HepG2 (cell line): ENCODE results near the gene SV2B. TPM values are rescaled to one million over a fixed set of nuclear protein-coding genes. Genes with fewer than 3 reads are reported as not detected.

Experiments
- ATAC-seq: fragments of 200-7000 bp; cut with Tn5 transposase; 3 replicates; pipeline ENCODE4 v1.9.1; 2020; ENCODE audit warnings: mild to moderate bottlenecking, moderate library complexity
- BruUV-seq: library from RNA; stranded (reverse); fragments of 400-500 nt; replicated peaks from 2 replicates; lab custom pipeline; 2021; lab: Mats Ljungman, UMichigan
- CTCF ChIA-PET: fragments of 300-600 bp; formaldehyde crosslinking; extraction: SDS; loops from one replicate; lab custom pipeline; 2021; ENCODE audit warnings: low total read pairs, inconsistent platforms, low intra/inter-chr PET ratio; lab: Yijun Ruan, JAX
- POLR2A ChIA-PET: fragments of 350-600 bp; sonication (Branson Sonifier 250); formaldehyde crosslinking; loops from one replicate; lab custom pipeline; 2020; ENCODE audit warnings: antibody characterized with exemption, inconsistent platforms; lab: Yijun Ruan, JAX
- DNase-seq: peaks from one replicate; pipeline ENCODE4 v3.0.0-alpha.2; 2015; ENCODE audit warnings: low spot score
- FAIRE-seq: peaks from 3 replicates; lab custom pipeline; 2011; peaks lifted over from hg19 to GRCh38; lab: Jason Lieb, UNC
- H2AFZ ChIP-seq: one replicate; pipeline ENCODE4 v1.6.1; 2011; ENCODE audit warnings: low read length, inconsistent platforms
- H3K27ac ChIP-seq: fragments of 300-600 bp; 3 replicates; pipeline ENCODE4 v1.8.0; 2011; ENCODE audit warnings: mixed run types, mild to moderate bottlenecking, mixed read lengths, low read length, inconsistent platforms; ENCODE audit not compliant: insufficient read depth; ENCODE audit errors: extremely low read length
- H3K27me3 ChIP-seq, 2 experiments: fragments of 200-600 bp in 1 of 2; 2 replicates in 1 of 2; 3 replicates in 1 of 2; pipeline versions ENCODE4 v1.6.0 to v1.8.0; 2011; ENCODE audit warnings: low read length in 2 of 2, mild to moderate bottlenecking in 2 of 2, moderate library complexity in 2 of 2, inconsistent platforms in 1 of 2; ENCODE audit not compliant: insufficient read depth in 2 of 2, control insufficient read depth in 1 of 2
- H3K36me3 ChIP-seq, 2 experiments: fragments of 200-600 bp in 1 of 2; replicated peaks in 1 of 2; 2 replicates in 1 of 2; 3 replicates in 1 of 2; pipeline versions ENCODE4 v1.5.1 to v1.8.0; 2011; ENCODE audit warnings: low read length in 2 of 2, inconsistent platforms in 1 of 2; ENCODE audit not compliant: insufficient read depth in 2 of 2, control insufficient read depth in 1 of 2
- H3K4me1 ChIP-seq: 2 replicates; pipeline ENCODE4 v1.5.1; 2012; ENCODE audit warnings: low read length, inconsistent platforms; ENCODE audit not compliant: insufficient read depth
- H3K4me2 ChIP-seq: 2 replicates; pipeline ENCODE4 v1.6.0; 2011; ENCODE audit warnings: low read depth, low read length, inconsistent platforms
- H3K4me3 ChIP-seq, 3 experiments: fragments of 200-600 bp in 1 of 3; sonication (generic), shearing (Covaris generic) in 1 of 3; replicated peaks in 1 of 3; 2 replicates each; pipeline ENCODE4 v1.5.1; 2011 to 2016; ENCODE audit warnings: low read length in 3 of 3, inconsistent platforms in 2 of 3, low read depth in 2 of 3, mild to moderate bottlenecking in 2 of 3, control low read depth in 1 of 3, mixed read lengths in 1 of 3; ENCODE audit not compliant: insufficient read depth in 1 of 3
- H3K79me2 ChIP-seq: one replicate; pipeline ENCODE4 v1.6.1; 2011; ENCODE audit warnings: low read length, inconsistent platforms; ENCODE audit not compliant: insufficient read depth
- H3K9ac ChIP-seq: 2 replicates; pipeline ENCODE4 v1.6.0; 2011; ENCODE audit warnings: mild to moderate bottlenecking, low read depth, low read length, inconsistent platforms; ENCODE audit not compliant: insufficient read depth
- H3K9me3 ChIP-seq: 2 replicates; pipeline ENCODE4 v1.5.1; 2012; ENCODE audit warnings: mild to moderate bottlenecking, low read length
- H4K20me1 ChIP-seq: 2 replicates; pipeline ENCODE4 v1.6.0; 2011; ENCODE audit warnings: inconsistent platforms, mild to moderate bottlenecking, low read length, moderate library complexity; ENCODE audit not compliant: insufficient read depth
- ARNT2 ChIP-seq: sonication (generic); formaldehyde crosslinking; IDR thresholded peaks from 2 replicates; pipeline ENCODE4 v1.8.0; 2022; ENCODE audit warnings: mild to moderate bottlenecking, low read depth, missing genetic modification reagents, moderate library complexity
- DNMT3B ChIP-seq: conservative IDR thresholded peaks from 2 replicates; pipeline ENCODE4 v1.6.1; 2016; ENCODE audit warnings: missing biosample characterization, control low read depth
- HNF4A ChIP-seq: sonication (generic); formaldehyde crosslinking; IDR thresholded peaks from 2 replicates; pipeline ENCODE4 v1.4.0; 2020; ENCODE audit warnings: missing genetic modification reagents
- KLF6 ChIP-seq: IDR thresholded peaks from 2 replicates; pipeline ENCODE4 v1.8.0; 2016; ENCODE audit warnings: missing biosample characterization, missing genetic modification reagents
- MATR3 ChIP-seq: sonication (generic); formaldehyde crosslinking; IDR thresholded peaks from 2 replicates; pipeline ENCODE4 v1.4.0; 2020; ENCODE audit warnings: missing genetic modification reagents
- MTA1 ChIP-seq: sonication (generic); formaldehyde crosslinking; IDR thresholded peaks from 2 replicates; pipeline ENCODE4 v1.4.0; 2020; ENCODE audit warnings: missing genetic modification reagents, mild to moderate bottlenecking, borderline replicate concordance
- NFATC3 ChIP-seq: sonication (generic); formaldehyde crosslinking; IDR thresholded peaks from 2 replicates; pipeline ENCODE4 v1.5.1; 2020; ENCODE audit warnings: mild to moderate bottlenecking, missing genetic modification reagents
- SRF ChIP-seq: IDR thresholded peaks from 2 replicates; pipeline ENCODE4 v1.6.1; 2011; ENCODE audit warnings: mild to moderate bottlenecking, low read depth, low read length, moderate library complexity
- TP53 ChIP-seq: sonication (generic); formaldehyde crosslinking; conservative IDR thresholded peaks from 2 replicates; pipeline ENCODE4 v1.4.0; 2020; ENCODE audit warnings: missing genetic modification reagents
- ZNF772 ChIP-seq: sonication (generic); formaldehyde crosslinking; IDR thresholded peaks from 2 replicates; pipeline ENCODE4 v1.5.0; 2020; ENCODE audit warnings: mild to moderate bottlenecking, missing genetic modification reagents
- WGBS: methylation state at CpG from one replicate; pipeline ENCODE4 v1.1.6; 2017; ENCODE audit warnings: low lambda C conversion rate; 5-methylcytosine and 5-hydroxymethylcytosine counted together
- in situ Hi-C: cut with HindIII; loops from 2 replicates; pipeline ENCODE4 v1.10.0; 2017; ENCODE audit warnings: low pct_unique_long_range_greater_than_20kb; ENCODE audit not compliant: extremely low pct_ligation_motif_present
- intact Hi-C: fragments of 100-400 bp; cut with micrococcal nuclease; formaldehyde crosslinking; loops from one replicate; pipeline ENCODE4 v1.10.0; 2022; ENCODE audit not compliant: unreplicated experiment
- polyA plus RNA-seq, 8 experiments: library from polyadenylated mRNA; depleted of rRNA in 3 of 8; stranded (reverse) in 7 of 8; unstranded in 1 of 8; fragments of >200 nt; fragmentation: Illumina TruSeq in 4 of 8; extraction: Trizol in 4 of 8; gene quantifications; 2 replicates each; pipeline versions ENCODE4 v1.2.1 to v1.2.3, GENCODE V29; 2011 to 2016; ENCODE audit warnings: low read depth in 4 of 8, missing spikeins in 1 of 8, mixed read lengths in 1 of 8; ENCODE audit not compliant: insufficient read depth in 1 of 8
- total RNA-seq, 5 experiments: library from RNA; depleted of rRNA; stranded (reverse); fragments of >200 nt; fragmentation: Illumina TruSeq; extraction: Trizol; gene quantifications; 2 replicates each; pipeline ENCODE4 v1.2.3, GENCODE V29; 2016; ENCODE audit warnings: low read depth in 1 of 5
- TF ChIP-seq, protein P1 (sequence below): sonication (generic); formaldehyde crosslinking; IDR thresholded peaks from 2 replicates; pipeline ENCODE4 v1.5.0; 2020; ENCODE audit warnings: mild to moderate bottlenecking, missing genetic modification reagents
- TF ChIP-seq, protein P2 (sequence below): IDR thresholded peaks from 2 replicates; pipeline ENCODE4 v1.6.1; 2016
- TF ChIP-seq, protein P3 (sequence below): sonication (generic); formaldehyde crosslinking; conservative IDR thresholded peaks from 2 replicates; pipeline ENCODE4 v1.4.0; 2020; ENCODE audit warnings: mild to moderate bottlenecking, missing genetic modification reagents, moderate library complexity

Gene SV2B
- total and polyA plus RNA-seq, 2 of the 13 experiments (the other 11 are each of a cell fraction or from before 2014, with no cell fraction given): not detected

DNA sequence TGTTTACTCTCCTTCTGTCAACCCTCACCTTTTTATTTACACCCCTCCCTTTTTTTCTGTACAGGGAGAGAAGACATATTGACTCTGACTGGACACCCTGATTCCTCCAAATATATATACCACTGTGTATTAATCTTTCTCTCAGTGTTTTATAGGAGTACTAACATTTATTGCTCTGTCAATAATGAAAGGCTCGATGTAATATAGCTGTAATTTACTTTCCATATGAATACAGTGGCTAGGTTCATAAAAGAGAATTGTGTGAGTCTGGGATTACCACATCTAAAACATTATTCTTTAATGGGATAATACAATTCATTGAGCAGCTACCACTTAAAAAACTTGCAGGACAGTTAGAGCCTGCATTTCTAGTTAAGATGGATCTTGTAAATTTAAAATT, 194.3 kb downstream of the SV2B start:
- Histone ChIP-seq H3K9me3 (no peaks in the 10 kb centered on the region), H3K4me1 (no peaks in the 10 kb centered on the region), H3K4me3 (no peak overlapping the region), H3K27me3 (peaks cover 0 to 12% of the 10 kb centered on the region in 2 experiments; a peak in 4 of 5 replicates), H3K36me3 (no peaks in the 10 kb centered on the region), H2AFZ (no peak overlapping the region), H4K20me1 (no peaks in the 10 kb centered on the region), H3K27ac (no peak overlapping the region), H3K4me2 (no peak overlapping the region), H3K79me2 (no peaks in the 10 kb centered on the region), H3K9ac (no peak overlapping the region)
- no TSS peak for BruUV-seq
- intact Hi-C loops (no loop called here), in situ Hi-C loops (no loop called here)
- ChIA-PET POLR2A (no interaction called here), CTCF (no interaction called here)
- TF ChIP-seq ARNT2 (CRISPR knock-in tag) (no peak), SRF (no peak), MTA1 (no peak), TP53 (CRISPR knock-in tag) (no peak)
- TF ChIP-seq, protein P1, sequence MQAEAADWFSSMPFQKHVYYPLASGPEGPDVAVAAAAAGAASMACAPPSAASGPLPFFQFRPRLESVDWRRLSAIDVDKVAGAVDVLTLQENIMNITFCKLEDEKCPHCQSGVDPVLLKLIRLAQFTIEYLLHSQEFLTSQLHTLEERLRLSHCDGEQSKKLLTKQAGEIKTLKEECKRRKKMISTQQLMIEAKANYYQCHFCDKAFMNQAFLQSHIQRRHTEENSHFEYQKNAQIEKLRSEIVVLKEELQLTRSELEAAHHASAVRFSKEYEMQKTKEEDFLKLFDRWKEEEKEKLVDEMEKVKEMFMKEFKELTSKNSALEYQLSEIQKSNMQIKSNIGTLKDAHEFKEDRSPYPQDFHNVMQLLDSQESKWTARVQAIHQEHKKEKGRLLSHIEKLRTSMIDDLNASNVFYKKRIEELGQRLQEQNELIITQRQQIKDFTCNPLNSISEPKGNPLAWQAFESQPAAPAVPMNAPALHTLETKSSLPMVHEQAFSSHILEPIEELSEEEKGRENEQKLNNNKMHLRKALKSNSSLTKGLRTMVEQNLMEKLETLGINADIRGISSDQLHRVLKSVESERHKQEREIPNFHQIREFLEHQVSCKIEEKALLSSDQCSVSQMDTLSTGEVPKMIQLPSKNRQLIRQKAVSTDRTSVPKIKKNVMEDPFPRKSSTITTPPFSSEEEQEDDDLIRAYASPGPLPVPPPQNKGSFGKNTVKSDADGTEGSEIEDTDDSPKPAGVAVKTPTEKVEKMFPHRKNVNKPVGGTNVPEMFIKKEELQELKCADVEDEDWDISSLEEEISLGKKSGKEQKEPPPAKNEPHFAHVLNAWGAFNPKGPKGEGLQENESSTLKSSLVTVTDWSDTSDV (CRISPR knock-in tag): no peak
- ATAC-seq (no peak), FAIRE-seq (no peak), DNase-seq (no peak)
- 0% methylated on average over 1 of the region's 1 CpG for WGBS

DNA sequence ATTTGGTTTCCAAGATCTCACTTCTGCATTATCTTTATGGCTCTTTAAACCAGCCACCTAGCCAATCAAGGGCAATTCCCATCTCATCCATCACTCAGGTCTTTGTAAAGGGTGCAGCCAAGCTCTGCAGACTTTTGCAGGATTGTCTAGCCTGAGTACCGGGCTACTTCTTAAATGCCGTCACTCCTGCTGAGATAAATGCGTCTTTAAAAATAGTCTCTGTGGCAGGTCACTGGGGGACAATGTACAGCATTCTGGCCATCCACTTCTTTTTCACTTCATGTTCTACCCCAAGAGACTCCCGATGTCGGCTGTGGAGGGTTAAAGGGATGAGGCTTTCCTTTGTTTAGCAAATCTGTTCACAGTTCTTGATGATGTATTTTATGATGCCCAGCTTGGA, 194.7 kb downstream of the SV2B start:
- in situ Hi-C loops (no loop called here), intact Hi-C loops (no loop called here)
- Histone ChIP-seq H4K20me1 (no peaks in the 10 kb centered on the region), H3K9me3 (no peaks in the 10 kb centered on the region), H3K4me3 (no peak overlapping the region), H3K27ac (no peak overlapping the region), H3K79me2 (no peaks in the 10 kb centered on the region), H2AFZ (no peak overlapping the region), H3K27me3 (peaks cover 0 to 12% of the 10 kb centered on the region in 2 experiments; a peak in 4 of 5 replicates), H3K4me1 (no peaks in the 10 kb centered on the region), H3K4me2 (no peak overlapping the region), H3K36me3 (no peaks in the 10 kb centered on the region), H3K9ac (no peak overlapping the region)
- no TSS peak for BruUV-seq
- WGBS: 19% methylated on average over 5 of the region's 5 CpGs
- ATAC-seq (no peak), DNase-seq (no peak), FAIRE-seq (no peak)
- ChIA-PET POLR2A (no interaction called here), CTCF (no interaction called here)
- TF ChIP-seq KLF6: no peak
- TF ChIP-seq, protein P2, sequence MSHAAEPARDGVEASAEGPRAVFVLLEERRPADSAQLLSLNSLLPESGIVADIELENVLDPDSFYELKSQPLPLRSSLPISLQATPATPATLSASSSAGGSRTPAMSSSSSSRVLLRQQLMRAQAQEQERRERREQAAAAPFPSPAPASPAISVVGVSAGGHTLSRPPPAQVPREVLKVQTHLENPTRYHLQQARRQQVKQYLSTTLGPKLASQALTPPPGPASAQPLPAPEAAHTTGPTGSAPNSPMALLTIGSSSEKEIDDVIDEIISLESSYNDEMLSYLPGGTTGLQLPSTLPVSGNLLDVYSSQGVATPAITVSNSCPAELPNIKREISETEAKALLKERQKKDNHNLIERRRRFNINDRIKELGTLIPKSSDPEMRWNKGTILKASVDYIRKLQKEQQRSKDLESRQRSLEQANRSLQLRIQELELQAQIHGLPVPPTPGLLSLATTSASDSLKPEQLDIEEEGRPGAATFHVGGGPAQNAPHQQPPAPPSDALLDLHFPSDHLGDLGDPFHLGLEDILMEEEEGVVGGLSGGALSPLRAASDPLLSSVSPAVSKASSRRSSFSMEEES (CRISPR knock-in tag): no peak
- no peak for TF ChIP-seq MATR3 (CRISPR knock-in tag)
- no peak for TF ChIP-seq ZNF772 (CRISPR knock-in tag)
- TF ChIP-seq DNMT3B: no peak
- TF ChIP-seq NFATC3 (CRISPR knock-in tag): no peak
- TF ChIP-seq HNF4A (CRISPR knock-in tag): no peak
- TF ChIP-seq, protein P3, sequence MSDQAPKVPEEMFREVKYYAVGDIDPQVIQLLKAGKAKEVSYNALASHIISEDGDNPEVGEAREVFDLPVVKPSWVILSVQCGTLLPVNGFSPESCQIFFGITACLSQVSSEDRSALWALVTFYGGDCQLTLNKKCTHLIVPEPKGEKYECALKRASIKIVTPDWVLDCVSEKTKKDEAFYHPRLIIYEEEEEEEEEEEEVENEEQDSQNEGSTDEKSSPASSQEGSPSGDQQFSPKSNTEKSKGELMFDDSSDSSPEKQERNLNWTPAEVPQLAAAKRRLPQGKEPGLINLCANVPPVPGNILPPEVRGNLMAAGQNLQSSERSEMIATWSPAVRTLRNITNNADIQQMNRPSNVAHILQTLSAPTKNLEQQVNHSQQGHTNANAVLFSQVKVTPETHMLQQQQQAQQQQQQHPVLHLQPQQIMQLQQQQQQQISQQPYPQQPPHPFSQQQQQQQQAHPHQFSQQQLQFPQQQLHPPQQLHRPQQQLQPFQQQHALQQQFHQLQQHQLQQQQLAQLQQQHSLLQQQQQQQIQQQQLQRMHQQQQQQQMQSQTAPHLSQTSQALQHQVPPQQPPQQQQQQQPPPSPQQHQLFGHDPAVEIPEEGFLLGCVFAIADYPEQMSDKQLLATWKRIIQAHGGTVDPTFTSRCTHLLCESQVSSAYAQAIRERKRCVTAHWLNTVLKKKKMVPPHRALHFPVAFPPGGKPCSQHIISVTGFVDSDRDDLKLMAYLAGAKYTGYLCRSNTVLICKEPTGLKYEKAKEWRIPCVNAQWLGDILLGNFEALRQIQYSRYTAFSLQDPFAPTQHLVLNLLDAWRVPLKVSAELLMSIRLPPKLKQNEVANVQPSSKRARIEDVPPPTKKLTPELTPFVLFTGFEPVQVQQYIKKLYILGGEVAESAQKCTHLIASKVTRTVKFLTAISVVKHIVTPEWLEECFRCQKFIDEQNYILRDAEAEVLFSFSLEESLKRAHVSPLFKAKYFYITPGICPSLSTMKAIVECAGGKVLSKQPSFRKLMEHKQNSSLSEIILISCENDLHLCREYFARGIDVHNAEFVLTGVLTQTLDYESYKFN: no peak
